Hematopoietic multipotent progenitor cell treated with erythropoietin and hydrocortisone succinate and interleukin-3 and kit ligand, for 8 days (in vitro differentiated cells): Measurements from ENCODE around the gene KCNQ5.
"Not testable (repeated sequence)": the region's sequence is repeated elsewhere in the genome, so short reads cannot be mapped to it uniquely, and the experiment has no call there.

Source experiments
- DNase-seq: peaks from one replicate; pipeline ENCODE4 v3.0.0-alpha.2; 2015

The KCNQ5 gene

GRCh38 chr6:72855471-72855870 lies 233.6 kb downstream of the KCNQ5 start:
- no peak for DNase-seq

GRCh38 chr6:72856801-72857200 lies 234.9 kb downstream of the KCNQ5 start:
- DNase-seq: no peak

GRCh38 chr6:72857791-72858585 lies 236.1 kb downstream of the KCNQ5 start:
- no peak for DNase-seq

GRCh38 chr6:72861059-72861458 lies 239.2 kb downstream of the KCNQ5 start:
- DNase-seq: no peak

- DNase-seq: no peak
Measured at GRCh38 chr6:72861935-72862432, 240.1 kb downstream of the KCNQ5 start.

GRCh38 chr6:72863131-72863530 lies 241.3 kb downstream of the KCNQ5 start:
- DNase-seq: no peak

GRCh38 chr6:72864236-72864635 lies 242.4 kb downstream of the KCNQ5 start:
- no peak for DNase-seq

- no peak for DNase-seq
Measured at GRCh38 chr6:72864799-72865198, 242.9 kb downstream of the KCNQ5 start.

- no peak for DNase-seq
Measured at GRCh38 chr6:72865467-72865866, 243.6 kb downstream of the KCNQ5 start.

- DNase-seq: no peak
Measured at GRCh38 chr6:72869621-72870020, 247.8 kb downstream of the KCNQ5 start.

- no peak for DNase-seq
Measured at GRCh38 chr6:72873433-72873832, 251.6 kb downstream of the KCNQ5 start.

- DNase-seq: no peak
Measured at GRCh38 chr6:72876256-72876655, 254.4 kb downstream of the KCNQ5 start.

- DNase-seq: no peak
Measured at GRCh38 chr6:72886170-72886569, 264.3 kb downstream of the KCNQ5 start.

- DNase-seq: no peak
Measured at GRCh38 chr6:72890233-72890632, 268.4 kb downstream of the KCNQ5 start.

- DNase-seq: no peak
Measured at GRCh38 chr6:72890671-72891070, 268.8 kb downstream of the KCNQ5 start.

GRCh38 chr6:72892901-72893300 lies 271.0 kb downstream of the KCNQ5 start:
- no peak for DNase-seq

GRCh38 chr6:72894091-72894490 lies 272.2 kb downstream of the KCNQ5 start:
- DNase-seq: no peak

- DNase-seq: not testable (repeated sequence)
Measured at GRCh38 chr6:72898313-72898712, 276.4 kb downstream of the KCNQ5 start.

GRCh38 chr6:72905705-72906478 lies 284.0 kb downstream of the KCNQ5 start:
- DNase-seq: no peak

- DNase-seq: peak; percentile 6
Measured at GRCh38 chr6:72911463-72912155, 289.7 kb downstream of the KCNQ5 start.

GRCh38 chr6:72913797-72914196 lies 291.9 kb downstream of the KCNQ5 start:
- no peak for DNase-seq

GRCh38 chr6:72916298-72916697 lies 294.4 kb downstream of the KCNQ5 start:
- no peak for DNase-seq

- no peak for DNase-seq
Measured at GRCh38 chr6:72916906-72917305, 295.0 kb downstream of the KCNQ5 start.
